ENCODE results near the gene RASSF8.

DNA sequence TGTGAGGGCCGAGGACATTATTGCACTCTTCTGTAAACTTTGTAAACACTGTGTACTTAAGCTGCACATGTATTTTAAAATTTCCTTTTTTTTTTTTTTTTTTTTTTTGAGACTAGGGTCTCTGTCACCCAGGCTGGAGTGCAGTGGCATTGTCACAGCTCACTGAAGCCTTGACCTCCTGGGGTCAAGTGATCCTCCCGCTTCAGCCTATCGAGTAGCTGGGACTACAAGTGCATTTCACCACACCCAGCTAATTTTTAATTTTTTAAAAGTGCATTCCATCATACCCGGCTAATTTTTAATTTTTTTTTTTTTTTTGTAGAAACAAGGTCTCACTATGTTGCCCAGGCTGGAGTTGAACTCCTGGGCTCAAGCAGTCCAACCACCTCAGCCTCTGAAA, 42.4 kb downstream of the RASSF8 start:
- no peak for TF ChIP-seq POLR2A (IDR thresholded peaks at IDR 0.05; ENCODE audit: low read length)
- no peak for TF ChIP-seq GATA1 (IDR thresholded peaks at IDR 0.05; ENCODE audit: low read depth, low read length)

All from erythroblast (primary cell).